Body of pancreas (tissue), 4 donors: ENCODE results near the gene CISTR. TPM values are rescaled to one million over a fixed set of nuclear protein-coding genes. Genes with fewer than 3 reads are reported as not detected.
"Not testable (repeated sequence)": the region's sequence is repeated elsewhere in the genome, so short reads cannot be mapped to it uniquely, and the experiment has no call there.

Experiments
- ATAC-seq: fragments of 150-250 bp; one replicate; pipeline ENCODE4 v1.9.1; 2016
- DNase-seq, 4 donors: peaks; one replicate each; pipeline ENCODE4 v3.0.0-alpha.2; 2019
- H3K27ac ChIP-seq, 4 donors: fragments of 200-600 bp; sonication (generic); 1 replicate in 3 of 4; 2 replicates in 1 of 4; pipeline versions ENCODE4 v1.5.1 to v1.6.1; 2016 to 2019; ENCODE audit warnings: mild to moderate bottlenecking in 1 of 4, mixed read lengths in 1 of 4, moderate library complexity in 1 of 4
- H3K27me3 ChIP-seq, 2 donors: fragments of 200-600 bp; sonication (generic); one replicate each; pipeline ENCODE4 v1.6.0; 2016; ENCODE audit warnings: mild to moderate bottlenecking in 1 of 2
- H3K36me3 ChIP-seq, 2 donors: fragments of 200-600 bp; sonication (generic); replicated peaks in 1 of 2; 2 replicates each; pipeline ENCODE4 v1.5.1; 2016; ENCODE audit warnings: low read depth in 2 of 2; ENCODE audit not compliant: insufficient read depth in 1 of 2
- H3K4me1 ChIP-seq: fragments of 200-600 bp; sonication (generic); one replicate; pipeline ENCODE4 v1.6.0; 2016
- H3K4me3 ChIP-seq, 2 donors: fragments of 200-600 bp; sonication (generic); 1 replicate in 1 of 2; 2 replicates in 1 of 2; pipeline ENCODE4 v1.5.1; 2016 to 2019
- H3K9me3 ChIP-seq, 3 donors: fragments of 200-600 bp; sonication (generic); 1 replicate in 2 of 3; 2 replicates in 1 of 3; pipeline ENCODE4 v1.5.1; 2016
- POLR2A ChIP-seq, 3 donors: fragments of 450-650 bp; IDR thresholded peaks; one replicate each; pipeline ENCODE4 v1.6.1; 2016; ENCODE audit warnings: antibody characterized with exemption in 3 of 3, mild to moderate bottlenecking in 2 of 3
- WGBS, 2 donors: methylation state at CpG; one replicate each; pipeline ENCODE4 v1.1.5; 2017; 5-methylcytosine and 5-hydroxymethylcytosine counted together
- intact Hi-C: fragments of 100-400 bp; cut with DNase I; formaldehyde crosslinking; loops from one replicate; pipeline ENCODE4 v1.15.1; 2023
- total RNA-seq, 2 donors: library from RNA; depleted of rRNA; stranded (reverse); fragments of >200 nt; gene quantifications; one replicate each; pipeline ENCODE4 v1.1.0, GENCODE V29; 2016
- TF ChIP-seq, protein P1 (sequence below), 7 experiments: fragments of 450-650 bp in 4 of 7; fragments of 200-600 bp in 3 of 7; sonication (generic) in 3 of 7; IDR thresholded peaks; one replicate each; pipeline ENCODE4 v1.5.1; 2016 to 2019; ENCODE audit warnings: antibody characterized with exemption in 7 of 7

The CISTR gene
- total RNA-seq, 2 donors from 2014 or later: not detected

DNA sequence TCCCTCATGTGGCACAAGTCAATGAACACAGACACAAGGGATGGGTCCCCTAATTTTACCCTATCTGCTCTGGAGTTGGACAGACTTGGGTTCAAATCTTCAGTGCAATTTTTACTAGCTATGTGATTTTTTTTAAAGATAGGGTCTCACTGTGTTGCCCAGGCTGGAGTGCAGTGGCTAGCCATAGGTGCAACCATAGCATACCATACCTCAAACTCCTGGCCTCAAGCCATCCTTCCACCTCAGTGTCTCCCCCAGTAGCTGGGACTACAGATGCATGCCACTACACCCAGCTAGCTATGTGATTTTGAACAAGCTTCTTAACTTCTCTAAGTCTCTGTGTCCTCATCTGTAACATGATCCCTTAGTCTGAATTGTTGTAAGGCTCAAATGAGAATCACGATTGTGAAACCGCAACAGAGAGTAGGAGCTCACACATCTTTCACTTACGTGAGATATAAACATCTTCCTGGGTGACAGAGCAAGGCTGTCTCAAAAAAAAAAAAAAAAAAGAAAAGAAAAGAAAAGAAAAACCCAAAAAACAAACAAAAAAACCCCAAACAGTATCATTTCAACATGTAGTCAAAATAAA is 29.2 kb downstream of the CISTR start:
- H3K9me3 ChIP-seq: no peaks in the 10 kb centered on the region
- DNase-seq (no peak), ATAC-seq (no peak)
- 88% methylated on average over 3 of the region's 3 CpGs for WGBS, 2 donors
- peaks cover 11 to 27% of the 10 kb centered on the region in 2 donors for H3K36me3 ChIP-seq
- H3K4me3 ChIP-seq: no peak overlapping the region
- no peak overlapping the region for H3K27ac ChIP-seq
- peaks cover 12% of the 10 kb centered on the region for H3K4me1 ChIP-seq
- no peak for TF ChIP-seq POLR2A (IDR thresholded peaks at IDR 0.05)
- TF ChIP-seq, protein P1, sequence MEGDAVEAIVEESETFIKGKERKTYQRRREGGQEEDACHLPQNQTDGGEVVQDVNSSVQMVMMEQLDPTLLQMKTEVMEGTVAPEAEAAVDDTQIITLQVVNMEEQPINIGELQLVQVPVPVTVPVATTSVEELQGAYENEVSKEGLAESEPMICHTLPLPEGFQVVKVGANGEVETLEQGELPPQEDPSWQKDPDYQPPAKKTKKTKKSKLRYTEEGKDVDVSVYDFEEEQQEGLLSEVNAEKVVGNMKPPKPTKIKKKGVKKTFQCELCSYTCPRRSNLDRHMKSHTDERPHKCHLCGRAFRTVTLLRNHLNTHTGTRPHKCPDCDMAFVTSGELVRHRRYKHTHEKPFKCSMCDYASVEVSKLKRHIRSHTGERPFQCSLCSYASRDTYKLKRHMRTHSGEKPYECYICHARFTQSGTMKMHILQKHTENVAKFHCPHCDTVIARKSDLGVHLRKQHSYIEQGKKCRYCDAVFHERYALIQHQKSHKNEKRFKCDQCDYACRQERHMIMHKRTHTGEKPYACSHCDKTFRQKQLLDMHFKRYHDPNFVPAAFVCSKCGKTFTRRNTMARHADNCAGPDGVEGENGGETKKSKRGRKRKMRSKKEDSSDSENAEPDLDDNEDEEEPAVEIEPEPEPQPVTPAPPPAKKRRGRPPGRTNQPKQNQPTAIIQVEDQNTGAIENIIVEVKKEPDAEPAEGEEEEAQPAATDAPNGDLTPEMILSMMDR (IDR thresholded peaks at IDR 0.05): no peak
- intact Hi-C loops: no loop called here
- H3K27me3 ChIP-seq: no peaks in the 10 kb centered on the region

DNA sequence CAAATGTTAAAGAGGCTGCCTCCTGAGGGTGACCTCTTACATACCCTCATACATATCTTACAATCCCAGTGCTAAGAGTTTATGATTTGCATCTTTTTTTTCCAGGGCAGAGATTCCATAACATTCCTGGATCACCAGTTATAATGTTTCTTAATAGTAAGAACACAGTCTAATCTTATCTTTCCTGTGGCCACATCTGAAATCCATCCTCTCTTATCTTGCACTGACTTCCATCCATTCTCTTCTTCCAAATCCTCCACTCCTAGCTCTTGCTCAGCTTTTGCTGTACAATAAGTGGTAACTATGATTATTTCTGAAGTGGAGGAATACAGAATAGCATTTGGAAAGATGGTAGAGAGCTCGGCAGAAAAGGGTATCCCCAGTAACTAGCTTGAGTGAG is 30.8 kb downstream of the CISTR start:
- H3K4me3 ChIP-seq: no peak overlapping the region
- H3K4me1 ChIP-seq: peaks cover 7% of the 10 kb centered on the region
- no peaks in the 10 kb centered on the region for H3K9me3 ChIP-seq
- 91 to 100% methylated on average over 1 of the region's 1 CpG for WGBS, 2 donors
- DNase-seq (no peak), ATAC-seq (no peak)
- intact Hi-C loops: no loop called here
- H3K36me3 ChIP-seq: peaks cover 11 to 34% of the 10 kb centered on the region in 2 donors
- no peak for TF ChIP-seq POLR2A (IDR thresholded peaks at IDR 0.05)
- TF ChIP-seq, protein P1 (IDR thresholded peaks at IDR 0.05): no peak
- H3K27ac ChIP-seq: no peak overlapping the region
- no peaks in the 10 kb centered on the region for H3K27me3 ChIP-seq

DNA sequence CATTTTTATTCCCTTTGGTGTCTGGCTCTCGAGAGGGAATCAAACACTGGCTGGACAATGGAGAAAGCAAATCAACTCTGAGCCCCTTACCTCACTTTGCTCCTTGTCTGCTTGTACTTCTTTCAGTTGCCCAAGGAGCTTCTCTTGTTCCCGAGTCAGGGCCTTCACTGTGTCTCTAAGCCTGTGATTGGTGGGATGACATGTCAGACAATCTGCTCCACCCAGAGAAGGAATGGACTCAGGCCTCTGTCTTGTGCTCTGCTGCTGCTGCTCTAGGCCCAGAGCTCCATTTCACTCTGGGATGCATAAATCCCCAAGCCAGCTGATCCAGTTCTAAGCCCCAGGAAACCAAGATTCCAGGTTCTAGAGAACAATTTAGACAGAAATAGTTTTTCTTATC is 32.1 kb downstream of the CISTR start:
- 83 to 84% methylated on average over 2 of the region's 2 CpGs for WGBS, 2 donors
- no peak for ATAC-seq

DNA sequence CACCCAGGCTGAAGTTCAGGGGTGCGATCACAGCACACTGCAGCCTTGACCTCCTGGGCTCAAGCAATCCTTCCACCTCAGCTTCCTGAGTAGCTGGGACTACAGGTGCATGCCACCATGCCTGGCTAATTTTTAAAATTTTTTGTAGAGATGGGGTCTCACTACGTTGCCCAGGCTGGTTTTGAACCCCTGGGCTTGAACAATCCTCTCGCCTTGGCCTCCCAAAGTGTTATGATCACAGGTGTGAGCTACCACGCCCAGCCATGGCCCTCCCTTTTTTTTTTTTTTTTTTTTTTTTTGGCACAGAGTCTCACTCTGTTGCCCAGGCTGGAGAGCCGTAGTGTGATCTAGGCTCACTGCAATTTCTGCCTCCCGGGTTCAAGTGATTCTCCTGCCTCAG is 33.2 kb downstream of the CISTR start:
- H3K27me3 ChIP-seq, H3K4me1 ChIP-seq, H3K4me3 ChIP-seq, intact Hi-C loops, H3K27ac ChIP-seq, DNase-seq, H3K9me3 ChIP-seq, ATAC-seq: not testable (repeated sequence)
- 85 to 92% methylated on average over 6 of the region's 6 CpGs for WGBS, 2 donors
- peaks cover 10 to 50% of the 10 kb centered on the region in 2 donors for H3K36me3 ChIP-seq

More for the DNA sequence above, 32.1 kb downstream of the CISTR start:
- Histone ChIP-seq H3K27me3 (no peaks in the 10 kb centered on the region), H3K4me3 (no peak overlapping the region), H3K4me1 (no peaks in the 10 kb centered on the region), H3K27ac (no peak overlapping the region), H3K9me3 (no peaks in the 10 kb centered on the region), H3K36me3 (peaks cover 9 to 47% of the 10 kb centered on the region in 2 donors)
- TF ChIP-seq POLR2A (IDR thresholded peaks at IDR 0.05): no peak
- TF ChIP-seq, protein P1 (IDR thresholded peaks at IDR 0.05): no peak
- intact Hi-C loops: no loop called here
- DNase-seq: no peak

DNA sequence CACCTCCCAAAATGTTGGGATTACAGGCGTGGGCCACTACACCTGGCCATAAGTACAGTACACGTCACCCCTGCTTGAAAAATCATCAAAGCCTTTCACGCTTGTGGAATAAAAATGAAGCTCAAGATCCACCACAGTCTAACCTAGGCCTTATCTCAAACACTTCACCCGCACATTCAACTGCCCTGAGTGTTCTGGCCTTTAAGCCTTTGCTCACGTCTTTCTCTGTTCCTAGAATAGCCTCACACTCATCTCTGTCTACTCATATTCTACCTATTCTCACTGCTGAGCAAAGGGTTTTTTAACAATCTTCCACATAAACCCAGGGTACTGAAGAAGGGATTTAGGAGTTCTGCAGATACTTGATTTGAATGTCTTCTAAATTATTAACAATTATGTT is 34.5 kb downstream of the CISTR start:
- TF ChIP-seq POLR2A (IDR thresholded peaks at IDR 0.05): no peak
- TF ChIP-seq, protein P1 (IDR thresholded peaks at IDR 0.05): no peak
- no peak overlapping the region for H3K4me3 ChIP-seq
- intact Hi-C loops: no loop called here
- DNase-seq (no peak), ATAC-seq (no peak)
- H3K27me3 ChIP-seq: no peaks in the 10 kb centered on the region
- WGBS, 2 donors: 89 to 92% methylated on average over 4 to 5 of the region's 5 CpGs
- peaks cover 17 to 53% of the 10 kb centered on the region in 2 donors for H3K36me3 ChIP-seq
- H3K9me3 ChIP-seq: no peaks in the 10 kb centered on the region
- H3K4me1 ChIP-seq: no peaks in the 10 kb centered on the region
- no peak overlapping the region for H3K27ac ChIP-seq
